ENCODE measurements around the gene ADGRL3. TPM values are rescaled to one million over a fixed set of nuclear protein-coding genes. Genes with fewer than 3 reads are reported as not detected.

ADGRL3 gene
- total and polyA plus RNA-seq, 4 donors = 0.39 to 59.9 (median 2.9) TPM

DNA sequence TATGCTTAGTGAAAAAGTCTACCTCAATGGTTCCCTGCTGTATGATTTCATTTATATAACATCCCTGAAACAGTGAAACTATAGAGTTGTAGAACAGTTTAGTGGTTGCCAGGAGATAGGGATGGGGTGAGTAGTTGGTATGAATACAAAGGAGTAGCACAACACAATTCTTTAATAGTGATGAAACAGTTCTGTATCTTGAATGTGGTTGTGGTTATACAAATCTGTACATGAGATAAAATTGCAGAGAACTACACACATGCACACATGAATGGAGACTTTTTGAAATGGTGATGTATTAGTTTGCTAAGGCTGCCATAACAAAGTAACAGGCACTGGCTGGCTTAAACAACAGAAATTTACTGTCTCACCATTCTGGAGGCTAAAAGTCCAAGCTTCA, 677.1 kb downstream of the ADGRL3 start:
- Histone ChIP-seq H3K4me1 (ENCODE audit: control insufficient read depth in 5 of 5, insufficient read depth in 5 of 5, low read length in 5 of 5) (no peaks in the 10 kb centered on the region), H3K4me3 (no peak overlapping the region), H3K36me3 (ENCODE audit: control insufficient read depth in 4 of 4, insufficient read depth in 4 of 4, low read length in 4 of 4) (no peaks in the 10 kb centered on the region), H3K27me3 (ENCODE audit: control insufficient read depth in 3 of 3, insufficient read depth in 3 of 3, low read length in 2 of 3) (no peaks in the 10 kb centered on the region), H3K9ac (ENCODE audit: insufficient read depth in 1 of 2, low read length in 2 of 2) (no peak overlapping the region), H3K27ac (ENCODE audit: low read depth in 1 of 2, low read length in 1 of 2) (no peak overlapping the region), H3K9me3 (ENCODE audit: control insufficient read depth in 4 of 4, insufficient read depth in 3 of 4, low read length in 3 of 4) (no peaks in the 10 kb centered on the region)
- ATAC-seq (ENCODE audit: insufficient read depth, low FRiP score) (no peak), DNase-seq (no peak)
- TF ChIP-seq, protein P1, sequence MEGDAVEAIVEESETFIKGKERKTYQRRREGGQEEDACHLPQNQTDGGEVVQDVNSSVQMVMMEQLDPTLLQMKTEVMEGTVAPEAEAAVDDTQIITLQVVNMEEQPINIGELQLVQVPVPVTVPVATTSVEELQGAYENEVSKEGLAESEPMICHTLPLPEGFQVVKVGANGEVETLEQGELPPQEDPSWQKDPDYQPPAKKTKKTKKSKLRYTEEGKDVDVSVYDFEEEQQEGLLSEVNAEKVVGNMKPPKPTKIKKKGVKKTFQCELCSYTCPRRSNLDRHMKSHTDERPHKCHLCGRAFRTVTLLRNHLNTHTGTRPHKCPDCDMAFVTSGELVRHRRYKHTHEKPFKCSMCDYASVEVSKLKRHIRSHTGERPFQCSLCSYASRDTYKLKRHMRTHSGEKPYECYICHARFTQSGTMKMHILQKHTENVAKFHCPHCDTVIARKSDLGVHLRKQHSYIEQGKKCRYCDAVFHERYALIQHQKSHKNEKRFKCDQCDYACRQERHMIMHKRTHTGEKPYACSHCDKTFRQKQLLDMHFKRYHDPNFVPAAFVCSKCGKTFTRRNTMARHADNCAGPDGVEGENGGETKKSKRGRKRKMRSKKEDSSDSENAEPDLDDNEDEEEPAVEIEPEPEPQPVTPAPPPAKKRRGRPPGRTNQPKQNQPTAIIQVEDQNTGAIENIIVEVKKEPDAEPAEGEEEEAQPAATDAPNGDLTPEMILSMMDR (IDR thresholded peaks at IDR 0.05; ENCODE audit: control extremely low read depth, extremely low read depth) = no peak

DNA sequence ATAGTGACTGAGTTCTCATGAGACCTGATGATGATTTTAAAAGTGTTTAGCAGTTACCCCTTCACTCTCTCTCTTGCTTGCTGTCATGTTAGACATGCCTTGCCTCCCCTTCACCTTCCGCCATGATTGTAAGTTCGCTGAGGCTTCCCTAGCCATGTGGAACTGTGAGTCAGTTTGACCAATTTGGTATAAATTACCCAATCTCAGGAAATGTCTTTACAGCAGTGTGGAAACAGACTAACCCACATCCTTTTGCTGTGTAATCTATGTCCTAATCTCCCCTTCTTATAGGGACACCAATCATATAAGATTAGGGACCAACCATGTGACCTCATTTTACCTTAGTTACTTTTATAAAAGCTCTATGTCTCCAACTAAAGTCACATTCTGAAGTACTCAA, 677.8 kb downstream of the ADGRL3 start:
- H3K4me3 ChIP-seq = no peak overlapping the region
- TF ChIP-seq, protein P1 (IDR thresholded peaks at IDR 0.05; ENCODE audit: control extremely low read depth, extremely low read depth) = no peak
- 33 to 60% methylated on average over 2 of the region's 2 CpGs for WGBS, 2 donors
- no peaks in the 10 kb centered on the region for H3K4me1 ChIP-seq (ENCODE audit: control insufficient read depth in 5 of 5, insufficient read depth in 5 of 5, low read length in 5 of 5)
- no peak for ATAC-seq (ENCODE audit: insufficient read depth, low FRiP score)
- no peaks in the 10 kb centered on the region for H3K27me3 ChIP-seq (ENCODE audit: control insufficient read depth in 3 of 3, insufficient read depth in 3 of 3, low read length in 2 of 3)
- no peaks in the 10 kb centered on the region for H3K36me3 ChIP-seq (ENCODE audit: control insufficient read depth in 4 of 4, insufficient read depth in 4 of 4, low read length in 4 of 4)
- no peak overlapping the region for H3K9ac ChIP-seq (ENCODE audit: insufficient read depth in 1 of 2, low read length in 2 of 2)
- H3K9me3 ChIP-seq (ENCODE audit: control insufficient read depth in 4 of 4, insufficient read depth in 3 of 4, low read length in 3 of 4) = no peaks in the 10 kb centered on the region
- no peak for DNase-seq
- H3K27ac ChIP-seq (ENCODE audit: low read depth in 1 of 2, low read length in 1 of 2) = no peak overlapping the region

DNA sequence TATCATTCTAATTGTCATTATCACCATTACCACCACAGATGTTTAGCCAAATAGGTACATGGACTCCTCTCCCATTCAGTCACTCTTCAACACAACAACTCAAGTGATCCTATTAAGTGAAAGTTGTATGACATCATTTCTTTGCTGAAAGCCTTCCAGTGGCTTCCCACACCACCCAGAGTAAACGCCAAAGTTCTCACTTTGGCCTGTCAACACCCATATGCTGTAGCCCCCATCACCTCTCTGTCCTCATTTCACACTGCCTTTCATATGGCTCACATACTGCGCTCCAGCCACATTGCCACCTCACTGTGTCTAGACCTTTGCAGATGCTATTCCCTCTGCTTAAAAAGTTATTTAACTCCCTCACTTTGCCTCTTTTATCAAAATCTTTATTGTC, 682.3 kb downstream of the ADGRL3 start:
- TF ChIP-seq, protein P1 (IDR thresholded peaks at IDR 0.05; ENCODE audit: control extremely low read depth, extremely low read depth) = no peak
- no peaks in the 10 kb centered on the region for H3K36me3 ChIP-seq (ENCODE audit: control insufficient read depth in 4 of 4, insufficient read depth in 4 of 4, low read length in 4 of 4)
- H3K4me3 ChIP-seq = no peak overlapping the region
- WGBS, 2 donors = 88 to 93% methylated on average over 2 of the region's 2 CpGs
- H3K9ac ChIP-seq (ENCODE audit: insufficient read depth in 1 of 2, low read length in 2 of 2) = no peak overlapping the region
- no peak overlapping the region for H3K27ac ChIP-seq (ENCODE audit: low read depth in 1 of 2, low read length in 1 of 2)
- peaks cover 0 to 2% (median 0%) of the 10 kb centered on the region in 5 donors for H3K4me1 ChIP-seq (ENCODE audit: control insufficient read depth in 5 of 5, insufficient read depth in 5 of 5, low read length in 5 of 5)
- ATAC-seq (ENCODE audit: insufficient read depth, low FRiP score) = no peak
- peaks cover 0 to 2% (median 0%) of the 10 kb centered on the region in 4 donors for H3K9me3 ChIP-seq (ENCODE audit: control insufficient read depth in 4 of 4, insufficient read depth in 3 of 4, low read length in 3 of 4)
- H3K27me3 ChIP-seq (ENCODE audit: control insufficient read depth in 3 of 3, insufficient read depth in 3 of 3, low read length in 2 of 3) = no peaks in the 10 kb centered on the region
- no peak for DNase-seq

DNA sequence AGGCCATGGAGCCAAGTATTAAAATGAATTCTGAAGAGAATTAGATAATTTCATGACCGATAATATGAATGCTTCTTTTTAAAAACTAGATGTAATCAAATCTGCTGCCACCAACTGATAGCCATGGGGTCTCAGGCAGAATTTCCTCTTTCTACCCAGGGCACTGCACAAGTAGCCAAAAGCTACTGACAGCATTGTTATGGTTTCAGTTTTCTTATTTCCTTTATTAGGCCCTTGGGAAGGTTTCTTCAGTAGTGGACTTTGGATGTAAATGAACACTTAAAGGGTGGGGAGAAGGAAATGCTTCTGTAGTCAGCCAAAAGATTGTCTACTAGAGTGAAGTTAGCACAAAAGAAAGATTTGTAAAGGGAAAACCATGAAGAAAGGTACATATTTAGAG, 686.0 kb downstream of the ADGRL3 start:
- WGBS, 2 donors = 15 to 31% methylated on average over 1 of the region's 1 CpG
- Histone ChIP-seq H3K9me3 (ENCODE audit: control insufficient read depth in 4 of 4, insufficient read depth in 3 of 4, low read length in 3 of 4) (peaks cover 0 to 2% (median 0%) of the 10 kb centered on the region in 4 donors), H3K27ac (ENCODE audit: low read depth in 1 of 2, low read length in 1 of 2) (no peak overlapping the region), H3K4me1 (ENCODE audit: control insufficient read depth in 5 of 5, insufficient read depth in 5 of 5, low read length in 5 of 5) (peaks cover 0 to 2% (median 0%) of the 10 kb centered on the region in 5 donors), H3K9ac (ENCODE audit: insufficient read depth in 1 of 2, low read length in 2 of 2) (peak overlapping the region in 1 of 2 donors; percentile 38), H3K27me3 (ENCODE audit: control insufficient read depth in 3 of 3, insufficient read depth in 3 of 3, low read length in 2 of 3) (no peaks in the 10 kb centered on the region), H3K36me3 (ENCODE audit: control insufficient read depth in 4 of 4, insufficient read depth in 4 of 4, low read length in 4 of 4) (no peaks in the 10 kb centered on the region), H3K4me3 (no peak overlapping the region)
- TF ChIP-seq, protein P1 (IDR thresholded peaks at IDR 0.05; ENCODE audit: control extremely low read depth, extremely low read depth) = no peak
- DNase-seq (peak in 2 of 3 donors; percentile 21 to 31), ATAC-seq (ENCODE audit: insufficient read depth, low FRiP score) (no peak)
